Ovary (tissue), 3 donors: ENCODE results near the gene OPHN1.

ENCODE experiments used
- CTCF ChIP-seq, 3 donors: fragments of 450-650 bp in 2 of 3; fragments of 200-600 bp in 1 of 3; IDR thresholded peaks; one replicate each; pipeline versions ENCODE4 v1.5.1 to v1.8.0; 2016 to 2022; ENCODE audit warnings: antibody characterized with exemption in 3 of 3, mild to moderate bottlenecking in 1 of 3
- EP300 ChIP-seq: sonication (generic); formaldehyde crosslinking; IDR thresholded peaks from one replicate; pipeline ENCODE4 v1.6.1; 2017; ENCODE audit warnings: antibody characterized with exemption
- POLR2A ChIP-seq: fragments of 450-650 bp; IDR thresholded peaks from one replicate; pipeline ENCODE4 v1.6.1; 2017; ENCODE audit warnings: antibody characterized with exemption, mild to moderate bottlenecking, moderate library complexity
- donor health status: DM: no; HTN: no; CAD: no.

- TF ChIP-seq POLR2A (no peak), CTCF (IDR thresholded peaks at IDR 0.05) (no peak), EP300 (no peak)
These were observed at the start of gene OPHN1 for GRCh38 chrX:68433155-68433980.
